ENCODE results near the gene CCDC172. TPM values are rescaled to one million over a fixed set of nuclear protein-coding genes. Genes with fewer than 3 reads are reported as not detected.

CCDC172 gene
- total RNA-seq, 1 donor from 2014 or later, result not detected

DNA sequence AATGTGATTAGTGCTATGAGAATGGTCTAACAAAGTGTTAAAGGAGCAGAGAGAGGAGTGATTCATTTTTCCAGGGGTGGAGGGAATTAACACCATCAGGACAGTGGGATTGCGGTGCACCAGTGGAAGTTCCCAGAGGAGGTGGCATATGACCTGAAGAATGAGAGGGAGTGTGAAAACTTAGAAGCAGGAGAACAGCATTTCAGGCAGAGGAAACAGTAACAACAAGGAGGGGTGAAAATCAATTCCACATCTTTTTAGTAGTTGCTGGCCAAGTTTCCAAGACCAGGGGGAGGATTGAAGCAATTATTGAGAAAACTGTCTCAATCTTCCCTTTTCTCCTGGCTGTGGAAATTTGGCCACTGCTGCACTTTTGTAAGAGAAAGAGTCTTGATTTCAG is 23.7 kb upstream of the CCDC172 start:
- TF ChIP-seq, protein P1, sequence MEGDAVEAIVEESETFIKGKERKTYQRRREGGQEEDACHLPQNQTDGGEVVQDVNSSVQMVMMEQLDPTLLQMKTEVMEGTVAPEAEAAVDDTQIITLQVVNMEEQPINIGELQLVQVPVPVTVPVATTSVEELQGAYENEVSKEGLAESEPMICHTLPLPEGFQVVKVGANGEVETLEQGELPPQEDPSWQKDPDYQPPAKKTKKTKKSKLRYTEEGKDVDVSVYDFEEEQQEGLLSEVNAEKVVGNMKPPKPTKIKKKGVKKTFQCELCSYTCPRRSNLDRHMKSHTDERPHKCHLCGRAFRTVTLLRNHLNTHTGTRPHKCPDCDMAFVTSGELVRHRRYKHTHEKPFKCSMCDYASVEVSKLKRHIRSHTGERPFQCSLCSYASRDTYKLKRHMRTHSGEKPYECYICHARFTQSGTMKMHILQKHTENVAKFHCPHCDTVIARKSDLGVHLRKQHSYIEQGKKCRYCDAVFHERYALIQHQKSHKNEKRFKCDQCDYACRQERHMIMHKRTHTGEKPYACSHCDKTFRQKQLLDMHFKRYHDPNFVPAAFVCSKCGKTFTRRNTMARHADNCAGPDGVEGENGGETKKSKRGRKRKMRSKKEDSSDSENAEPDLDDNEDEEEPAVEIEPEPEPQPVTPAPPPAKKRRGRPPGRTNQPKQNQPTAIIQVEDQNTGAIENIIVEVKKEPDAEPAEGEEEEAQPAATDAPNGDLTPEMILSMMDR (IDR thresholded peaks at IDR 0.05), result no peak
- no peaks in the 10 kb centered on the region for H3K4me1 ChIP-seq
- intact Hi-C loops (cut with DNase I), result no loop called here
- no peaks in the 10 kb centered on the region for H3K9me3 ChIP-seq
- no peaks in the 10 kb centered on the region for H3K27me3 ChIP-seq
- H3K4me3 ChIP-seq, result no peak overlapping the region
- H3K27ac ChIP-seq, result no peak overlapping the region
- no peaks in the 10 kb centered on the region for H3K36me3 ChIP-seq
- DNase-seq (no peak), ATAC-seq (no peak)

DNA sequence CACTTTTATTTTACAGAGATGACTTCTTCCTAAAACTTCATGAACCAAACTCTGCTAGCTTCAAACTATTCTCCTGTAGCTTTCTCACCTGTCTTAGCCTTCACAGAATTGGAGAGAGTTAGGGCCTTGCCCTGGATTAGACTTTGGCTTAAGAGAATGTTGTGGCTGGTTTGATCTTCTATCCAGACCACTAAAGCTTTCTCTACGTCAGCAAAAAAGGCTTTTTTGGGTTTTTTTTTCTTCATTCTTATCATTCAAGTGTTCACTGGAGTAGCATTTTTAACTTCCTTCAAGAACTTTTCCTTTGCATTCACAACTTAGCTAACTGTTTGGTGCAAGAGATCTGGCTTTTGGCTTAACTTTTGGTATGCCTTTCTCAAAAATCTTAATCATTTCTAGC is 19.3 kb upstream of the CCDC172 start:
- Histone ChIP-seq H3K9me3 (no peaks in the 10 kb centered on the region), H3K27ac (no peak overlapping the region), H3K4me1 (no peaks in the 10 kb centered on the region), H3K27me3 (no peaks in the 10 kb centered on the region), H3K36me3 (no peaks in the 10 kb centered on the region), H3K4me3 (no peak overlapping the region)
- intact Hi-C loops (cut with DNase I), result no loop called here
- ATAC-seq (no peak), DNase-seq (no peak)
- TF ChIP-seq, protein P1 (IDR thresholded peaks at IDR 0.05), result no peak

DNA sequence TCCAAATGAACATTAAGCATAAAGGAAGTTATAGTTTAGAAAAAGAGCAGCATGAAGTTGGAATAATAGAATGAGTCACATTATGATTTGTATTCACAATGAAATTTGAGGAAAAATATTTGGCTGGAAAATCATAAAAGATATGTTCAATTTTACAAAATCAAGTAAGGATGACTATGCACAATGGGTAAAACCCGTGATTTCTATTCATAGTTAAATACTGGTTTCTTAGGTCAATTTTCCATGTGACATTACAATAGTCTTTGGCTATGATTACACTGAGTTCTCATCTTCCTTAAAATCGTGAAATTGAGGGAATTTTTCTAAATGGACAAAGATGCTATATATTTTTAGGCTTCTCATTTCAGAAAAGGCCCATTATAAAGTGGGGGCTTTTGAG is 17.4 kb upstream of the CCDC172 start:
- intact Hi-C loops (cut with DNase I), result no loop called here
- H3K27me3 ChIP-seq, result no peaks in the 10 kb centered on the region
- H3K9me3 ChIP-seq, result no peaks in the 10 kb centered on the region
- no peak overlapping the region for H3K4me3 ChIP-seq
- TF ChIP-seq, protein P1 (IDR thresholded peaks at IDR 0.05), result no peak
- no peaks in the 10 kb centered on the region for H3K36me3 ChIP-seq
- no peak for DNase-seq
- H3K27ac ChIP-seq, result no peak overlapping the region
- no peak for ATAC-seq
- H3K4me1 ChIP-seq, result no peaks in the 10 kb centered on the region

DNA sequence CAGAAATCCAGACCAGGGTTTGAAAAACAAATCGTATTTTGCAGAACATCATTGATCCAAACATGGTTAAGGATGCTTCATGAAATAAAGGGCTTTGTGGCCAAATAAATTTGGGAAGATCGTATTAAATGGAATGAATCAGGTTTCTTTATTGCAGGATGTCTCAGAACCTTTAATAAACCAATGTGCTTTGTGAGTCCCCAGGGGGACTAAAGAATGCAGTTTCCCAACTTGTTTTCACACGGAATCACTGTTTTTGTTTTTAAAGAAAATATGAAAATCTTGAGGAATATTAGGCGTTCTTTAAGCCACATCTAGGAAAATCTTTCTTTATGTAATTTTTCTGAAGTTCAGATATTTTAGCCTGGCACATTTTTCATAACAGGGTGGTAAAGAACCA is 16.8 kb upstream of the CCDC172 start:
- H3K36me3 ChIP-seq, result no peaks in the 10 kb centered on the region
- intact Hi-C loops (cut with DNase I), result no loop called here
- H3K27ac ChIP-seq, result no peak overlapping the region
- no peak for DNase-seq
- no peaks in the 10 kb centered on the region for H3K27me3 ChIP-seq
- no peak for ATAC-seq
- TF ChIP-seq, protein P1 (IDR thresholded peaks at IDR 0.05), result no peak
- H3K4me3 ChIP-seq, result no peak overlapping the region
- no peaks in the 10 kb centered on the region for H3K9me3 ChIP-seq
- H3K4me1 ChIP-seq, result no peaks in the 10 kb centered on the region

DNA sequence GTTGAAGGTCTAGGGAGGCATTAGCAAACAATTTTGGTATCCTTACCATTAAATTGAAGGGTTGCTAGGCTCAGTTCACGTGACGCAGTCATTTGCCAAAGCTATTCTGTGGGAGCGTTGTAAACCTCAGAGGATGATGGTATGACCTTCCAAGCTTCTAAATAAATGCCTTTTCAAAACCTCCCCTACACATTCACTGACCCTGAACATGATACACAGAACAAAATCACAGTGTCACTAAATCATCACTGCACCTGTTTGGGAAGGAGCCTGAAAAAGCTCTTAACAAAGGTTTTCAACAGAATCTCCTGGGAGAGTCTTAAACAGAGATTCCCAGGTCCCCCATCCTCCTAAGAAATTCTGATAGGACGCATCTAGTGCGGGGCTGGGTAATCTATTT is 13.2 kb upstream of the CCDC172 start:
- no peak for DNase-seq
- Histone ChIP-seq H3K9me3 (no peaks in the 10 kb centered on the region), H3K4me3 (no peak overlapping the region), H3K4me1 (no peaks in the 10 kb centered on the region), H3K27ac (no peak overlapping the region), H3K27me3 (no peaks in the 10 kb centered on the region), H3K36me3 (no peaks in the 10 kb centered on the region)
- no peak for ATAC-seq
- intact Hi-C loops (cut with DNase I), result no loop called here
- TF ChIP-seq, protein P1 (IDR thresholded peaks at IDR 0.05), result no peak

All from upper lobe of right lung (tissue), 1 donor.